ENCODE results near the gene NAALADL2.
"Not testable (repeated sequence)": the region's sequence is repeated elsewhere in the genome, so short reads cannot be mapped to it uniquely, and the experiment has no call there.

Gene NAALADL2

DNA sequence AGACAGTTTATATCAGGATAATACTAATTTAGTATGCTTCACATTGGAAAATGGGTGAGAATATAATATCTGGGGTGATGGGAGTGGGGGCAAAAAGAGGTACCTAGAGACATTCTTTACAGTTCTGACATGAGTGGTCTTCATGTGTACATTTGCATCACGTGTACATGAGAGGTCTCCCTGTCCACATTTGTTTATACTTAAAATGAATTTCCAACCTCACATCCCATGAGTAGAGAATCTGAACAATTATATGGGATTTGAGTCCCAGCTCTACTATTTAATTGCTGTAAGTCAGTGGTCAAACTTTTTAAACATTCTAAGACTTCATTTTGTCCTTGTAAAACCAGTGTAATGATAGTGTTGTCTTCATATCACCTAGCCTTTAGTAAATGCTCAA lies 408.4 kb downstream of the NAALADL2 start:
- no peak for DNase-seq (ENCODE audit: low spot score)

DNA sequence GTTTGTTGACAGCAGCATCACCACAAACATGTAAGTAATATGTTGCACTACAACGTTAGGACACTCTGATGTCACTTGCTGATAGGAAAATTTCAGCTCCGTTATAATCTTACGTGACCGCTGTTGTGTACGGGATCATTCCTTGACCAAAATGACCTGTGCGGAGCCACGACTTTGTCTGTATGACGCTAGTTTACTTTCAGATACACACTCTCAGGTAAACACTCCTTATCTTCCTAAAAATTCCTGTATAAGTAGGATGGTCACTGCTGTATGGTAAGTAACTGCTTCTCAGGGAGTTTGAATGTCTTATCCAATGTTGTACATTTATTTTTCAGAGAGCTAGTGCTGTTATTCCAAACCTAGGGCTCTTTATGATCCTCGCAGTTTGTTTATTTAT lies 410.3 kb downstream of the NAALADL2 start:
- DNase-seq (ENCODE audit: low spot score) = no peak

DNA sequence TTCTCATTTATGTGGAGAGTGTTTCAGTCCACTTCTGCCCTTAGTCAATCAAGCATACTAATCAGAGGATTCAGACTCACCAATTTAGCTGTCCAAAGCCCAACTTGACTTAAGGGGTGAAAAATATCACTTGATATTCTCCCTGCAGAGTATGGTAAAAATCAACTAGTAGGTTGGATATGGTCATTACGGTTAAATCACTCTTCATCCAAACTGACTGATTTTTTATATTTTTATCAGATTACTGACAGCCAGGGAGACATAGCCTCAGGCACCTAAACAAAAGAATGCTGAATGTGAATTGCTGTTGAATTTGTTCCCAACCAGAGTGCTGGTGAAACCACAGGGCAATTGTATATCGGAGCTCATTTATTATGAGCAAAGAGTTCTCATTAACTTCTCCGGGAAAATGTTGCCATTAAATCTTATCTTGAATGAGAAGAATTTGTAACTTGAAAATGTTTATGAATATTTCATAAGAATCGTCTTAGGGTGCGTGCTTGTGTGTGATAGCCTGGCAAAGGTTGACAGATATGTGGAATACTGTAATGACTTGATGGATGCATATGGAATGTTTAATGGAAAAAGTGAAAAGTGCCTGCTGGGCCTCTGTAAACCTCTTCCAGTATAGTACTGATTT lies 411.2 kb downstream of the NAALADL2 start:
- DNase-seq (ENCODE audit: low spot score) = no peak

DNA sequence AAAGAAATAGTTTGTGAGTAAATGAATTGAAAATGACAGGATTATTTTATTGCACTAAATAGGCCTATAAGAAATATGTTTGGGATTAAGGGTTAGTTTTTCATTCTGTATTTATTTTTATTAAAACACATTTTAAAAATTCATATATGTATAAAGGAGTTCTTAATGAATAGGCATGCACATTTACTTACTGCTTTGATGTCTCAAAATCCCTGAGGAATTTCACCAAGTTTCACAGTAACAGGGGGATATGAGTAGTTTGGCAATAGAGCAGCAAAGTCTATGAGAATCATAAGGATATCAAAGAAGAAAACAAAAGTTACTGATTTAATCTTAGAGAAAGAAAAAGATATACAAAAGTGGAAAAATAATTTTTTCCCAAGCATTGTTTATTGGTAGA lies 411.7 kb downstream of the NAALADL2 start:
- DNase-seq (ENCODE audit: low spot score) = no peak

DNA sequence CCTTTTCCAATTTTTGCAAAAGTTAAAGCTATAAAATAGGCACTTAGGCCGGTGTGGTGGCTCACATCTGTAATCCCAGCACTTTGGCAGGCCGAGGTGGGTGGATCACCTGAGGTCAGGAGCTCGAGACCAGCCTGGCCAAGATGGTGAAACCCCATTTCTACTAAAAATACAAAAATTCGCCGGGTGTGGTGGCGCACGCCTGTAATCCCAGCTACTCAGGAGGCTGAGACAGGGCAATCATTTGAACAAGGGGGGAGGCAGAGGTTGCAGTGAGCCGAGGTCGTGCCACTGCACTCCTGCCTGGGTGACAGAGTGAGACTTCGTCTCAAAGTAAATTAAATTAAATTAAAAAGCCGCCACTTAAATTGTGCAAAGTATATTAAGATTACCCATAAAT lies 412.3 kb downstream of the NAALADL2 start:
- DNase-seq (ENCODE audit: low spot score) = not testable (repeated sequence)

DNA sequence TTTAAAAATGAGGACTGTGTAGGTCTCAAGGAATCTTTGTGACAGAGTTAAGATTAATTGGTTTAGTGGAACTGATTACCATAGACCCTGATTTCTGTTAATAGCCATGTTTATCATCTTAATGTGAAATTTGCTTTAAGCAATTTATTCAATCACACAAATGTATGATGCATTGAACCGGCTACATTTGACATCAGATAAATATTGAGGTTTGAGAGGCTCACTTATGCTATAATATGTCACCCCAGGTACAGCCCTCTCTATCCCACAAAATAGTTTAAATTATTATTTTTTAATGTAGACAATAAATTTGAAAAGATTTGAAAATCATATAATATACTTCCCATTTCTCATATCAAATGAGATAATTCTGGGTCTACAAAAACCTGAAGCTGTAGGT lies 413.3 kb downstream of the NAALADL2 start:
- DNase-seq (ENCODE audit: low spot score) = no peak

DNA sequence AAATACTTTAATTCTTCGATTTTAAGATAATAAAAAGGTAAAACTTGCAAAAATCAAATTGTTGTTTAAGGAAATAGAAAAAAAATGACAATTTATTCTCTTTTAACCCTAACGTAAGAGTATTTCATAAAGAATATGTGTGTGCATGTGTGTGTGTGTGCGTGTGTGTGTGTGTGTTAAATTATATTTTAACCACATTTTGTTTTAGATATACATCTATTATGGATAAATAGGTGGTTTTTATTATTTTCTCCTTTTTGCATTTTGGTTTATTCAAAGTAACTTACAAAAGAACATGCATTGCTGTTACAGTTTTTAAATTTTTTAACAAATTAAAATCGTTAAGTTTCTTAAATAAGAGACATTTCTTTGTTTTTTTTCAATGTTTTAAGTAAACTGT lies 414.4 kb downstream of the NAALADL2 start:
- DNase-seq (ENCODE audit: low spot score) = no peak

DNA sequence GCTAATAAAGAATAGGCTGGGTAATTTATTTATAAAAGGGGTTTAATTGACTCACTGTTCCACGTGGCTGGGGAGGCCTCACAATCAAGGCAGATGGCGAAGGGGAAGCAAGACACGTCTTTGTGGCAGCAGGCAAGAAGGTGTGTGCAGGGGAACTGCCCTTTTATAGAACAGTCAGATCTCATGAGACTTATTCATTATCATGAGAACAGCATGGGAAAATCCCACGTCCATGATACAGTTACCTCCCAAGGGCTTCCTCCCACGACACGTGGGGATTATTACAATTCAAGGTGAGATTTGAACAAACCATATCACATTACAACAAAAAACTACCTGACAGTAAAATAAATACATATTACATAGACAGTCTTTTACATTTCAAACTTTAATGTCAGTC lies 414.9 kb downstream of the NAALADL2 start:
- DNase-seq (ENCODE audit: low spot score) = no peak

DNA sequence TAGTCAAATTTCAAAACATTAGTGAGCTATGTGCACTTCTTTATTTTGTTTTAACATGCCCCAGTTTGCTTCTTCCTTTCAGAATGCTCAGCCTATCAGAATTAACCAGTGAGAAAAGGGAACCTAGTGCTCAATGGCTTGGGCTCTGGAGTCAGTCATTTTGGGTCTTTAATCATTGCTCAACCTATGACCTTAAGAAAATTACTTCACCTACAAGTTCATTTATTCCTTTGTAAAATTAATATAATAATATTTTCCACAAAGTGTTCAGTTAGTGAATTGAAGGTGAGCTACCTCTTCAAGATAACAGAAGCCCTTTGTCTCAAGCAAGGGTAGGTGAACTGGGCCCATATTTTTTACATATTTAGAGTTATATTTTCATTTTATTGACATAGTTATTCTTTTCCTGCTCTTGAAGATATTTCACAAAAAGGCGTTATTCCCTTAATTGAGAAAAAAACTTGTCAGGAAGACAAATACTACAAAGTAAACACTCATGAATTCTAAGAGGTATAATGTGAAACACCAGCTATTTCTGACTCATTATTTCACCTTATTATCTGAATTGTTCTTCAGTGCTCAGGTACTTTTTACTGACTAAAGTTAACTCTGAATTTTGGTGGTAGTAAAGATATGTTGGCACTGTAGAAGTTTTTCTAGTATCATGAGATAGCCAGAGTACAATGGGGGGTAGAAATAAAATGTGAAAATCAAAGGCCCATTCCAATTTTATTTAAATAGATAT lies 415.5 kb downstream of the NAALADL2 start:
- DNase-seq (ENCODE audit: low spot score) = no peak

DNA sequence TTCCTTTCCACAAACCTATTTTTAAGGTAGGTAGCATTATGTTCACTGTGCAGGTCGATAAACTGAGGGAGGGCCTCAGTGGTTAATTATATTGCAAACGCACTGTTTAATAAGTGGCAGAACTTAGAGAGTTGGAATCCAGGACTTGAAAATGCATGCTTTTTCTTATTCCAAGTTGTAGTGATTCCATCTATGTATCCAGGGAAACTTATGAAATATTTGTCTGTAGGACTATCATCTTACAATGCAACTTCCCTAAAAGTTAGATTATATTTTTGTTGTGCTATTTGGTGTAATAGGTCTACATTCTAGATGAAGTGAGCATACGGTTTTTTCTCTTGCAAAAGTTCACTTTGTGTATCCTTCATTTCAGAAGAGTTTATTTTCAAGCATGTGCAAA lies 419.5 kb downstream of the NAALADL2 start:
- no peak for DNase-seq (ENCODE audit: low spot score)

DNA sequence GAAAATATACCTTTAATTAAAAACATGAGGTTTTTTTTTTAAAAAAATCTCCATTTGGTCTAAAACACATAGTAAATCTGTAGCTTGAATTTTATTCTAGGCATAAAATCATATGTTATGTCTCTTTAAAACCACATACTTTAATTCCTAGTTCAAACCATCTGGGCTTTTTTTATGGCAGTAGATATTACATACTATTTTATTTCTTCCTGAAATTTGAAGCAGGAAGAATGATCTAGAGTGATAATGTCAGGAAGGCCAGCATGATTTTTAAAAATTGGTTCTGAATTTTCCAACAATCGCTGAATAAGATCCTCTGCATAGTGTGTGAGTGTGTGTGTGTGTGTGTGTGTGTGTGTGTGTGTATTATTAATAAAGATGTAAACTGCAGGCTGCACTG lies 420.3 kb downstream of the NAALADL2 start:
- no peak for DNase-seq (ENCODE audit: low spot score)

DNA sequence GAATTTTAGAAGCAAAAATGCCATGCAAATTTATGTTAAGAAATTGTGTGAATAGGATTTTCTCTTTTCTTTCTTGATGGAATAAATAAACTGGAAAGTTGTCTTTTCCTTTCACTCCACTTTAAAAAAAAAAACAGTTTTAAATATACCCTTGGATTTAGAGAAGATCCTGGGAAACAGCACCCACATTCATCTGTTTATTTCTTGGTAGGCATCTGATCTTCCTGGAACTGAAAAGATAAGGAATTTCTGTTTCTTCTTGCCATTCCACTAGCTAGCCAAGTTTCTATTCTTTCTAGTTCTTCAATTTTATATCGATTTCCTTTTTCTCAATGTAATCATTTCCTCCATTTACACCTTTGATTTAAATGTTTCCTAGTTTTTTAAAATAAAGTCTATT lies 420.8 kb downstream of the NAALADL2 start:
- DNase-seq (ENCODE audit: low spot score) = no peak

DNA sequence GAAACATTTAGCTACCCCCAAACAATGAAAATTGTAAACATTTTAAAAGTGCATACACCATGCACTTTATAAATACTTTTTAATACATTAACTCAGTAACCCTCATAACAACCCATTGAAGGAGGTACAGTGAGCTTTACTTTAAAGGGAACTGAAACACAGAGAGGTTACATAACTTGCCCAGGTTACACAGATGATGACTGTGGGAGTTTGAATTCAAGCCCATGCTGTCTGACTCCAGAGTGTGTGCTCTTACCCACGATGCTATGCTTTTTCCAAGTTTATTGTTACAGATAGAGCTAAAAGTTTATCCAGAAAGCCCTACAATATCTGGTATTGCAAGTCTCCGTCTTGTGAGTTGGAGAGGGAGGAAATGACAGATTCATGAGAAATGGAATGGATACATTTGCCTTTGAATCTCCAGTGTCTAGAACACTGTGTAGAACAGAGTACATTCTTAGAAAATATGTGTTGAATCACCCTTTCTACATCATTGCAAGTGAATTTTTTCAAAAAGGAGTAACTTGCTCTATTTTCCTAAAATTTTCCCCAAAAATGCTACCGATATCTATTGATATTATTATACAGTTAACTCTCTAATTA lies 428.3 kb downstream of the NAALADL2 start:
- DNase-seq (ENCODE audit: low spot score) = no peak

DNA sequence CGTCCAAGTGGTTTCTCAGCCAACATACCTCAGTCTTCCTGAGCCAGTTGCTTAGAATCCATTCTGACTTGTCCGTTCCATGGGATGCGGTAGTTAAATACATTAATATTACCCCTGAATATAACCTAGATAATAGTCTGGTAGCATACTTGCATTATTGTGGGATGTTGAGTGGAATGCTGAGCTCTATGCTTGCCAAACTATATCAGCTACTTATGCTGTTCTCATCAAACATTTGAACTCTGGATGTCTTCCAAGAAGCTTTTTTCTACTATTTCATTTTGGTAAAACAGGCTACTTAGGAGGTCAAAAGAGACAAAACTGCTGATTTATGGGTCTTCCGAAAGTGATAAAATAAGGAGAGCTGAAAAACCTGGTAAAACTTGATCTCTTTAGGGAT lies 429.5 kb downstream of the NAALADL2 start:
- DNase-seq (ENCODE audit: low spot score) = no peak

DNA sequence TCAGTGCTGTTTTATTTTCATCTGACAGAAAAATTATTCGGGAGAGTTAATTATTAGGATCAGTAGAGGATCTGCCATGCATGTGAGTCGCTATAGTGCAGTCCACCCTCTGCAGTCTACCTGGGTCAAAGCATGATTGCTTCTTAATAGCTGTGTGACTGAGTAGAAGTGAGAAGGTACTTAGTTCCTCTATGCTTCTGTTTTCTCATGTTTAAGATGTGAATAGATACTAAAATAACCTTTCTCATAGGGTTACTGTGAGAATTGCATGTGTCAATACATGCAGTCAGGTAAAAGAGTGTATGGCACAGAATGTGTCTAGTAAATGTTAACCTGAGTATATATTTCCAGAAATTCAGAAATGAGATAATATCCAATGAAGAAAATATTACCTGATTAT lies 435.7 kb downstream of the NAALADL2 start:
- no peak for DNase-seq (ENCODE audit: low spot score)

DNA sequence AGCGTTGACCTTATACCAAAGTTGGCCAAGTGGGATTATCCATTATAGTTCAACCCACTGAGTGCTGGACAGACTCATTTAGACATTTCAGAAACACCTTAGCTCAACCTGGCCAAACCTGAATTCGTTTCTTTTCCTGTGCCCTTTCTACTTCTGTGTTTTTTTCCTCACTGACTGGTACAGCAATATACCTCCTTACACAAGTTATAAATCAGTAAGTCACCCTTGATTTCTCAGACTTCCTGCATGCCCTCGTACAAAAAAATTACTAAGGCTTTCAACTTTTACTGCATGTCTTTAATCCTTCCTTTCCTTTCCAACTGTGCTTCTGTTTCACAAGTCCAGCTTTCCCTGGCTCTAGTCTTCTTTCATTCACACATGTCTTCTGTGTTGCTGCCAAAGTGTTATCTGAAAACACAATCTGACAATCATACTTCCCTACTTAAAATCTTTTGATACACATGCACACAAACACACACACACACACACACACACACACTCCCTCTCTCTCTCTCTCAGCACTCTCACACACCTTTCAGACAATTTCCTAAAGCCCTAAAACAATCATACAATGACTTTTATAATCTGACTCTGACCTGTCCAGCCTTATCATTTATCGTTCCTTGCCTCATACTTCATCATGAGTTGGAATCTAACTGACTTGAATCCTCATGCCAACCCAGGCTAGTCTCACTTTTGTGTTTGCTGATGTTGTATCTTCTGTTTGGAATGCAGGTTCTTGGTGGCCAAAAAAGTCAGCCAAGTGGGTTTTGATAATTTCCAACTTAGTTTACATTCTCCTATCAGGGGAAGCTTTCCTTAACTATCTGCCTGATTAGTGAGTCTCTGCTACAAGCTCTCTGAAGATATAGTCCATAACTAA lies 436.4 kb downstream of the NAALADL2 start:
- DNase-seq (ENCODE audit: low spot score) = no peak

DNA sequence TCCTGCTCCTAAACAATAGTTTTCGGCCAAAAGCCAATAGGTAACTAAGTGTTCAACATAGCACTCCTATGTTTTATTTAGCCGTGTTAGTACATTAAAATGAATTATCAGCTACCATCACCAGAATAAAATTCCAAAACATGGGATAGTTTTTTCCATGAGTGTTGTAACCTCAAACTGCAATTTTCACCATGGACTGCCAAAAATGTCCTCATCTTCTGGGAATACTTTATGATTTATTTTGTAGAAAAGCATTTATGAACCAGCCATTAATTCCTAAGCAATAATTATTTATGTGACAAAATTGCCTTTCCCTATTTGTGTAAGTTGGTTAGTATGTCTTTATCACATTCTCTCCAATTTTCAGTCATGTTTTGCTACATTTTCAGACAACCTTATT lies 438.1 kb downstream of the NAALADL2 start:
- DNase-seq (ENCODE audit: low spot score) = no peak

DNA sequence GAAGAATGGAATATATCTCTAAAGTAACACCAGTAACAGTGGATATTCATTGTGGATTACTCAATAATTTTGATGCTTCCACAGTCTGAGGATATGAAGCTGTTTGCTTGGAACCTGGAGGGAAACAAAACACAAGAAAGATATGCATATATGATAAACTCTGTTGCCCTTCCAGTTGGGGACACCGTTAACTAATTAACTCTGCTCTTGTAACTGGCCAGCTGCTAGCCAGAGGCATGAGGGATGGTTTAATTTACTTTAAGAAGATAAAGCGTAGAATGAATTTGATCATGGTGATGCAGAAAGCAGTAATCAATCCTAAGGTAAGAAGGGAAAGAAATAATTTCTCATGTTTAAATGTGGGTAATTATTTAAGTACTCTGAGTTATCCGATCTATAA lies 442.6 kb downstream of the NAALADL2 start:
- DNase-seq (ENCODE audit: low spot score) = no peak

DNA sequence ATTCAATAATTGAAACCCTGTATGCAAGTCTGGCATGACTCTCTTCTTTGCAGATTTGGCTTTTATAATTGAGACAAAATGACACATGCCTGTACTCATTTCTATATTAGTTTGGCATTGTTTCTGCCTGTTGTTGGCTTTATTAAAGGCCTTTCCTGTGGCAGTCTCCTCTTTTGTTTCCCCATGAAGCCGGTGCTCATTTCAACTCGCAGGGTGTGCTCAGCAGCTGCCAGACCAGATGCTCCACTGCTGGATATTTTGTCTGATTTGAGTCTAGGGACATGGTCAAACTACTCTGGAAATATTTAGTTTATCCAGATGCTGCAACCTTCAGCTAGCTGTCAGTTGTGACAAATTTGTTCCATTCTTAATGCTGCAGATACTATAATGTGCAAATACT lies 445.3 kb downstream of the NAALADL2 start:
- peak; percentile 3 for DNase-seq (ENCODE audit: low spot score)

DNA sequence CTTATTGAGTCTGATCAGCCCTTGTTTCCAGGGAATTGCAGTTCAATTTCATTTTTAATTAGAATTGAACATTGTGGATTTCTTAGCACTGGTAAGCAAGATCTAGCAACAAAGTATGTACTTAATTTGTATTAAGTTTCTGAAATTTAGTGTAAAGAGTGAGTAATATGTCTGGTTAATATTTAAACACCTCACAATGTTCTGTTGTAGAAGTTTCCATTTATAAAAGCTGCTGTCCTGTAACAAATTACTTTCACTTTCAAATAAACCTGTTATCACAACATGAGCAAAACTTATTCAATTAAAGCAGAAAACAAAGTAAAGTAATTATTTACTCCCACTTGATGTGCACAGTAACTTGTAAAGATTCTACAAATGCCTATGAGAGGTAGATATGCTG lies 448.5 kb downstream of the NAALADL2 start:
- no peak for DNase-seq (ENCODE audit: low spot score)

DNA sequence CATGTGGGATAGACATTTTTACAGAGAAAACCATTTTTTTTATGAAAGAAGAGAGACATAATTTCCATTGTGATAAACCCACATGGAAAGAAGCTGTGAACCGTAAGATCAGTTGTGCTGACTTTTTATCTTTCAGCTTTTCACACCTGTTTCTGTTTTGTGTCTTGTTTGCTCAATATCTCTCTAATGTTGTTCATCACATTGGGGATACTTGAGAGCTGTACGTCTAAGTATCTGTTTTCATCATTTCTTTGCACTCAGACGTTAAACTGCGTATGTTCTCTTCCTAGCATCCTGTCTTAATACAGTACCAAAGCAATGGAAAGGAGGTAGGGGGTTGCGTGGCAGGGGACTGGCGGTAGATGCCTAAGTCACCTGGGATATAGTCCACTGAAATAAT lies 449.0 kb downstream of the NAALADL2 start:
- DNase-seq (ENCODE audit: low spot score) = no peak

DNA sequence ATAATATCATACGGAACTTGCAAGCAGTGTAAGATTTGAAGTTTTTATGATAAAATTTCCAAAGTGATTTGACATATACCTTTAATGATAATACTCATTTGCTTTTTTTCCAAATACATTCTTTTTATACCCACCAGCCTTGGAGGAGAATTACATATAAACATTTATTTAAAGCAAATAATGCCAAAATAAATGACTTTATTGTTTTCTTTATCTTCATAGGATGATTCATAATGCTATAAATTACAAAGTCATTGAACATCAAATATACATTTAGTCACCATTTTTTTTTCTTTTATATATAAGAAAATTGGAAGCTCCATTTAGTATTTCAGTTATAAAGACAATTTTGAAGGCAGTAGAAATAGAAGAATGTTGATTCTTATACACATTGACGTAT lies 450.9 kb downstream of the NAALADL2 start:
- DNase-seq (ENCODE audit: low spot score) = no peak

DNA sequence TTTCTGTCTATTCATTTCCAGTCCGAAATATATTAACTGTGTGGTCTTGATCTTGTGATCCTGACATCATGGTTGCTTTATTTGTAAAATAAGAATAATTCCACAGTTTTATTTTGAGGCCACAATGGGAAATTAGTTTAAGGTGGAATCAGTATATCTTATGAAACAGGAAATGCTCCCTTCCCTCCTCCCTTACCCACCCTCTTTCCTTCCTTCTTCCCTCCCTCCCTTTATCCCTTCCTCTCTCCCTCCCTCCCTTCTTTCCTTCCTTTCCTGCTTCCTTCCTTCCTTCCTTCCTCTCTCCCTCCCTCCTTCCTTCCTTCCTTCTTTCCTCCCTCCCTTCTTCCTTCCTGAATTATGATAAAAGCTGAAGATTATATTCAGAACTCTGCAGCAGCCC lies 452.3 kb downstream of the NAALADL2 start:
- DNase-seq (ENCODE audit: low spot score) = no peak
